KMS-11 (cell line): ENCODE measurements around the gene HGF.

Source experiments
- H2AFZ ChIP-seq: fragments of 200-600 bp; sonication (generic); 2 replicates; pipeline ENCODE4 v1.6.1; 2016; ENCODE audit warnings: antibody characterized with exemption, mixed run types, low read depth
- H3K27ac ChIP-seq: fragments of 200-600 bp; sonication (generic); 2 replicates; pipeline ENCODE4 v1.6.1; 2016; ENCODE audit warnings: mild to moderate bottlenecking, mixed run types
- H3K27me3 ChIP-seq: fragments of 200-600 bp; sonication (generic); 2 replicates; pipeline ENCODE4 v1.6.1; 2017; ENCODE audit warnings: mild to moderate bottlenecking, low read depth, mixed run types, moderate library complexity; ENCODE audit not compliant: insufficient read depth
- H3K36me3 ChIP-seq: fragments of 200-600 bp; sonication (generic); 2 replicates; pipeline ENCODE4 v1.6.1; 2017; ENCODE audit warnings: mild to moderate bottlenecking, mixed run types; ENCODE audit not compliant: insufficient read depth
- H3K4me1 ChIP-seq: fragments of 200-600 bp; sonication (generic); 2 replicates; pipeline ENCODE4 v1.6.1; 2016; ENCODE audit warnings: mild to moderate bottlenecking, low read depth, mixed run types; ENCODE audit not compliant: poor library complexity, severe bottlenecking
- H3K4me2 ChIP-seq: fragments of 200-600 bp; sonication (generic); 2 replicates; pipeline ENCODE4 v1.7.0; 2016; ENCODE audit warnings: mild to moderate bottlenecking, mixed run types
- H3K4me3 ChIP-seq: fragments of 200-600 bp; sonication (generic); IDR thresholded peaks from 2 replicates; pipeline ENCODE4 v1.6.1; 2017; ENCODE audit warnings: low read depth, low read length, mixed read lengths; ENCODE audit not compliant: insufficient read depth
- H3K79me2 ChIP-seq: fragments of 200-600 bp; sonication (generic); 2 replicates; pipeline ENCODE4 v1.6.1; 2016; ENCODE audit warnings: low read depth, mixed run types; ENCODE audit not compliant: insufficient read depth
- H3K9ac ChIP-seq: fragments of 200-600 bp; sonication (generic); 2 replicates; pipeline ENCODE4 v1.6.1; 2016; ENCODE audit warnings: mild to moderate bottlenecking, mixed run types
- H4K20me1 ChIP-seq: fragments of 200-600 bp; sonication (generic); 2 replicates; pipeline ENCODE4 v1.6.1; 2016; ENCODE audit warnings: mild to moderate bottlenecking, mixed run types; ENCODE audit not compliant: insufficient read depth
- CTCF ChIP-seq: fragments of 200-600 bp; sonication (generic); conservative IDR thresholded peaks from 2 replicates; pipeline ENCODE4 v1.6.1; 2017; ENCODE audit warnings: low read depth, mild to moderate bottlenecking, antibody characterized with exemption, low read length, moderate library complexity, mixed read lengths

Gene HGF

GRCh38 chr7:81777697-81778096 lies 7.8 kb upstream of the HGF start:
- Histone ChIP-seq H3K27me3 (no peaks in the 10 kb centered on the region), H4K20me1 (no peaks in the 10 kb centered on the region), H3K4me2 (peak overlapping the region; percentile 83; the same call in 1 of the 2 replicates), H2AFZ (no peak overlapping the region), H3K36me3 (0 out of 2 replicates have a peak, but pooled peaks cover 3% of the 10 kb centered on the region), H3K4me3 (no peak overlapping the region), H3K4me1 (peaks cover 98% of the 10 kb centered on the region), H3K9ac (no peak overlapping the region), H3K79me2 (peaks cover 33% of the 10 kb centered on the region; the same call in 1 of the 2 replicates), H3K27ac (peak overlapping the region; percentile 53; the same call in 1 of the 2 replicates)
- TF ChIP-seq CTCF: no peak

DNA sequence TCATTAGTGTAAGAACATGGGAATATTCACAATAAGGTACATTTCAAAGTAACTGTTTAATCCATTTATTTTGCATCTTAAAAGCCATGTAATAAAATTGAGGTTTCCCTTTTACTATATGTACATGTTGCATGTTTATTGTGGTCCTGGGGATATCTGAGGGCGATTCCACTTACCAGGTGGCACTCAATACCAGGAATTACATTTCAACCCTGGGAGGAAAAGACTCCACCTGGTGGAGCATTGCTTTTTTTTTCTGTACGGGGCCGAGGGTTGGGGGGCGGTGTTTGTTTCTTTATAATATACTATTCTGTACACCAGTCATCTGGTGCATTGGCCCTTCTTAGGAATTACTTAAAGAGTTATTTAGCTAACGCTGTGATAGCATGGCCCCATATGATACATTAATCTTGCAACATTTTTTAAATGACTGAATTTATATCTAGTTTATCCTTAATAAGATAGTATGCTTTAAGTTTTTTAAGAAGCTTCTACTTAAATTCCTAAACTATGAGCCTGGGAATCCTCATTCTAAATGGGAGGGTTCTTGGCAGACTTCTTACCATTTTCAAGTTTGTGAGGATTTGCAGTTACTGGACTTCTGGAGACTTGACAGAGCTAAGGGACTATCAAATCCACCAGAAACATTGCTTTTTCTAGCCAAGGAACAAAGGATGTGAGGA lies 7.2 kb upstream of the HGF start:
- peak; percentile 34; the same call in 1 of the 2 replicates for TF ChIP-seq CTCF
- peaks cover 93% of the 10 kb centered on the region for H3K4me1 ChIP-seq
- peak overlapping the region; percentile 53 for H3K27ac ChIP-seq
- 0 out of 2 replicates have a peak, but pooled peaks cover 3% of the 10 kb centered on the region for H3K36me3 ChIP-seq
- H3K4me2 ChIP-seq: peak overlapping the region; percentile 83
- peaks cover 27% of the 10 kb centered on the region; the same call in 1 of the 2 replicates for H3K79me2 ChIP-seq
- no peak overlapping the region for H3K4me3 ChIP-seq
- no peaks in the 10 kb centered on the region for H4K20me1 ChIP-seq
- peak overlapping the region; percentile 6; the same call in 1 of the 2 replicates for H3K9ac ChIP-seq
- no peaks in the 10 kb centered on the region for H3K27me3 ChIP-seq
- peak overlapping the region; percentile 11; the same call in 1 of the 2 replicates for H2AFZ ChIP-seq

GRCh38 chr7:81776161-81776560 lies 6.3 kb upstream of the HGF start:
- Histone ChIP-seq H2AFZ (peak overlapping the region; percentile 11; the same call in 1 of the 2 replicates), H3K27me3 (no peaks in the 10 kb centered on the region), H3K27ac (peak overlapping the region; percentile 53), H4K20me1 (no peaks in the 10 kb centered on the region), H3K4me1 (peaks cover 84% of the 10 kb centered on the region), H3K4me2 (peak overlapping the region; percentile 83), H3K4me3 (no peak overlapping the region), H3K9ac (peak overlapping the region; percentile 6; the same call in 1 of the 2 replicates), H3K79me2 (peaks cover 30% of the 10 kb centered on the region; the same call in 1 of the 2 replicates), H3K36me3 (0 out of 2 replicates have a peak, but pooled peaks cover 3% of the 10 kb centered on the region)
- TF ChIP-seq CTCF: no peak

DNA sequence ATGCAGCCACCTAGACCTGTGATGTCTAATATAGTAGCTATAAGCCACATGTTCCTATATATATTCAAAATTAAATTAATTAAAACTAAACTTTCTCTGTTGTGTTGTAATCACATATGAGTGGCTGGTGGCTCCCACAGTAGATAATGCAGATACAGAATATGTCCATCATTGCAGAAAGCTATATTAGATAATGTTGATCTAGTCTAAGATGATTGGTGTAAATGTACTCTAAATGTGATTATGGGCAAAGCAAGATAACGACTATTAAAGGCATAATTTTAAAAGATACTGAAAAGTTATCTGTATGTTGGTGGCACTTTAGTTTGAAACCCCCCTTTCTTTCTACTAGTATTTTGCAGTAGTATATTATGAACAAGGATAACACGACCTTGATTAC lies 5.7 kb upstream of the HGF start:
- no peak for TF ChIP-seq CTCF
- H3K4me2 ChIP-seq: peak overlapping the region; percentile 83; the same call in 1 of the 2 replicates
- H3K9ac ChIP-seq: no peak overlapping the region
- H3K27ac ChIP-seq: peak overlapping the region; percentile 13; the same call in 1 of the 2 replicates
- H3K4me3 ChIP-seq: no peak overlapping the region
- H4K20me1 ChIP-seq: no peaks in the 10 kb centered on the region
- H3K36me3 ChIP-seq: 0 out of 2 replicates have a peak, but pooled peaks cover 3% of the 10 kb centered on the region
- peaks cover 78% of the 10 kb centered on the region for H3K4me1 ChIP-seq
- H2AFZ ChIP-seq: no peak overlapping the region
- H3K79me2 ChIP-seq: peaks cover 30% of the 10 kb centered on the region; the same call in 1 of the 2 replicates
- no peaks in the 10 kb centered on the region for H3K27me3 ChIP-seq
